Cardiac muscle cell (in vitro differentiated cells and primary cell): Measurements from ENCODE around the gene CRYGC. TPM values are rescaled to one million over a fixed set of nuclear protein-coding genes. Genes with fewer than 3 reads are reported as not detected.

Experiments
- DNase-seq, 2 donors: peaks; one replicate each; pipeline versions ENCODE4 v3.0.0 to v3.0.0-alpha.2; 2010 to 2017; ENCODE audit warnings: low read depth in 1 of 2, low spot score in 1 of 2
- H3K27ac ChIP-seq: fragments of 200-600 bp; sonication (generic); 2 replicates; pipeline ENCODE4 v1.5.1; 2016
- H3K27me3 ChIP-seq: fragments of 200-600 bp; sonication (generic); 2 replicates; pipeline ENCODE4 v1.6.0; 2016; ENCODE audit warnings: control low read depth
- H3K36me3 ChIP-seq: fragments of 200-600 bp; sonication (generic); 2 replicates; pipeline ENCODE4 v1.5.1; 2016; ENCODE audit warnings: control low read depth
- H3K4me1 ChIP-seq: fragments of 200-600 bp; sonication (generic); 2 replicates; pipeline ENCODE4 v1.8.1; 2017; ENCODE audit warnings: low read depth, mild to moderate bottlenecking, mixed run types
- H3K4me3 ChIP-seq: fragments of 200-600 bp; sonication (generic); 2 replicates; pipeline ENCODE4 v1.5.1; 2016; ENCODE audit warnings: mild to moderate bottlenecking
- H3K9me3 ChIP-seq: fragments of 200-600 bp; sonication (generic); 2 replicates; pipeline ENCODE4 v1.5.1; 2017; ENCODE audit warnings: low read depth, mild to moderate bottlenecking, control low read depth
- polyA plus RNA-seq: library from polyadenylated mRNA; unstranded; fragments of >200 nt; fragmentation: Nextera tagmentation; extraction: Ambion mirVana; gene quantifications from 2 replicates; pipeline ENCODE4 v1.2.1, GENCODE V29; 2016
- total RNA-seq: library from RNA; depleted of rRNA; stranded (reverse); fragments of >200 nt; gene quantifications from 2 replicates; pipeline ENCODE4 v1.2.3, GENCODE V29; 2016
- TF ChIP-seq, protein P1 (sequence below): IDR thresholded peaks from 2 replicates; pipeline ENCODE4 v1.5.1; 2012; ENCODE audit warnings: low read depth, mild to moderate bottlenecking, low read length

The CRYGC gene
- total and polyA plus RNA-seq, 2 experiments from 2014 or later, result not detected

GRCh38 chr2:208172125-208172524 is 42.5 kb upstream of the CRYGC start:
- Histone ChIP-seq H3K27ac (no peak overlapping the region), H3K4me1 (no peaks in the 10 kb centered on the region), H3K4me3 (no peak overlapping the region), H3K36me3 (no peaks in the 10 kb centered on the region), H3K27me3 (no peaks in the 10 kb centered on the region), H3K9me3 (no peaks in the 10 kb centered on the region)
- TF ChIP-seq, protein P1, sequence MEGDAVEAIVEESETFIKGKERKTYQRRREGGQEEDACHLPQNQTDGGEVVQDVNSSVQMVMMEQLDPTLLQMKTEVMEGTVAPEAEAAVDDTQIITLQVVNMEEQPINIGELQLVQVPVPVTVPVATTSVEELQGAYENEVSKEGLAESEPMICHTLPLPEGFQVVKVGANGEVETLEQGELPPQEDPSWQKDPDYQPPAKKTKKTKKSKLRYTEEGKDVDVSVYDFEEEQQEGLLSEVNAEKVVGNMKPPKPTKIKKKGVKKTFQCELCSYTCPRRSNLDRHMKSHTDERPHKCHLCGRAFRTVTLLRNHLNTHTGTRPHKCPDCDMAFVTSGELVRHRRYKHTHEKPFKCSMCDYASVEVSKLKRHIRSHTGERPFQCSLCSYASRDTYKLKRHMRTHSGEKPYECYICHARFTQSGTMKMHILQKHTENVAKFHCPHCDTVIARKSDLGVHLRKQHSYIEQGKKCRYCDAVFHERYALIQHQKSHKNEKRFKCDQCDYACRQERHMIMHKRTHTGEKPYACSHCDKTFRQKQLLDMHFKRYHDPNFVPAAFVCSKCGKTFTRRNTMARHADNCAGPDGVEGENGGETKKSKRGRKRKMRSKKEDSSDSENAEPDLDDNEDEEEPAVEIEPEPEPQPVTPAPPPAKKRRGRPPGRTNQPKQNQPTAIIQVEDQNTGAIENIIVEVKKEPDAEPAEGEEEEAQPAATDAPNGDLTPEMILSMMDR, result no peak
- DNase-seq, result no peak

GRCh38 chr2:208164951-208165755 is 35.5 kb upstream of the CRYGC start:
- Histone ChIP-seq H3K9me3 (no peaks in the 10 kb centered on the region), H3K4me1 (no peaks in the 10 kb centered on the region), H3K27ac (no peak overlapping the region), H3K36me3 (no peaks in the 10 kb centered on the region), H3K4me3 (no peak overlapping the region), H3K27me3 (no peaks in the 10 kb centered on the region)
- DNase-seq, result no peak
- TF ChIP-seq, protein P1, result no peak

DNA sequence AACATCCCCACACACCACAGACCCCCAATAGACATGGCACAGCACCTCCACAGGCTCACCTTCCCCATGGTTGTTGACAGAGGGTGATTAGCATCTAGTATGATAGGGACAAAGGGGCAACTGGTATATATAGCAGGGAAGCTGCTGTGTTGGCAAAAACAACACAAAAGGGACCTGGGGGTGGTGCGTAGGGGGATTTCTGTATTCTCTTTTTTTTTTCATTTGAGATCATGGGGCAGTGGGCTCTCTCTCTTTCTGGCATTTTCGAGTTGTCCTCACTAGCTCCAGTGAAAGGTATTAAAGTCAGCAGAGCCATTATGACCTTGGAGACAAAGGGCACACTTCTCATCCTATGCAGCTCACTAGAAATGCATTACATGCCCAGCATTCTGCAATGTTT is 33.9 kb upstream of the CRYGC start, which contains the start of gene CRYGA:
TSS of gene CRYGA (minus strand) at position 101 of the 400 bp plus-strand sequence. CDS start at position 68, 33 bp downstream.
- TF ChIP-seq, protein P1, result no peak
- no peaks in the 10 kb centered on the region for H3K4me1 ChIP-seq
- no peaks in the 10 kb centered on the region for H3K36me3 ChIP-seq
- no peak within 1 kb of the TSS for H3K27ac ChIP-seq
- H3K27me3 ChIP-seq, result no peaks in the 10 kb centered on the region
- no peak for DNase-seq
- no peak within 1 kb of the TSS for H3K4me3 ChIP-seq
- H3K9me3 ChIP-seq, result no peaks in the 10 kb centered on the region

DNA sequence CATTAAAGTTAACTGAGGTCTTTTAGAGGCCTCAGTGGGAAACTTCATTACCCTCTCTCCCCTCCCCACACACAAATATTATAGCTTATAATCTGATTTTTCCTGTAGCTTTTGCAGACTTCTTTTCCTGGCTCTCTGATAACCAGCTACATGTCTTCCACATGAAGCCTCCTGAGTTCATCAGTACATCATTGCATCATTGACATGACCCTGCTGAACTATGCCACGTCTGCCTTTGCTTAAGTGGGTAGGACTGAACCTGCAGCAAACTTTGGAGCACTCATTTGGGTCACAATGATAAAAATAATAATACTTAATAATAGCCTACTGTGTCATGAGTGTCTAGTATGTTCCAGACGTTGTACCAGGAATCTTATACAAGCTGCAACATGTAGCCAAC is 26.8 kb upstream of the CRYGC start:
- TF ChIP-seq, protein P1, result no peak
- no peaks in the 10 kb centered on the region for H3K9me3 ChIP-seq
- no peaks in the 10 kb centered on the region for H3K4me1 ChIP-seq
- H3K27ac ChIP-seq, result no peak overlapping the region
- no peak for DNase-seq
- no peaks in the 10 kb centered on the region for H3K27me3 ChIP-seq
- H3K36me3 ChIP-seq, result no peaks in the 10 kb centered on the region
- H3K4me3 ChIP-seq, result no peak overlapping the region

DNA sequence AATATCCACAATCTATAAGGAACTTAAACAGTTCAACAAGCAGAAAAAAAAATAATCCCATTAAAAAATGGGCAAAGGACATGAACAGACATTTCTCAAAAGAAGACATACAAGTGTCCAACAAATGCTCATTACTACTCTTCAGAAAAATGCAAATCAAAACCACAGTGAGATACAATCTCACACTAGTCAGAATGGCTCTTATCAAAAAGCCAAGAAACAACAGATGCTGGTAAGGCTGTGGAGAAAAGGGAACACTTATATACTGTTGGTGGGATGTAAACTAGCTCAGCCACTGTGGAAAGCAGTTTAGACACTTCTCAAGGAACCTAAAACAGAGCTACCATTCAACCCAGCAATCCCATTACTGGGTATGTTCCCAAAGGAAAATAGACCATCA is 23.5 kb upstream of the CRYGC start:
- H3K27ac ChIP-seq, result no peak overlapping the region
- H3K4me3 ChIP-seq, result no peak overlapping the region
- H3K36me3 ChIP-seq, result no peaks in the 10 kb centered on the region
- DNase-seq, result no peak
- TF ChIP-seq, protein P1, result no peak
- H3K27me3 ChIP-seq, result no peaks in the 10 kb centered on the region
- H3K4me1 ChIP-seq, result no peaks in the 10 kb centered on the region
- no peaks in the 10 kb centered on the region for H3K9me3 ChIP-seq
